Small intestine (tissue), 7 donors: ENCODE data around the gene ASIC2. TPM values are rescaled to one million over a fixed set of nuclear protein-coding genes. Genes with fewer than 3 reads are reported as not detected.

Experiments used
- DNase-seq, 2 donors: peaks; one replicate each; pipeline versions ENCODE4 v3.0.0 to v3.0.0-alpha.2; 2013
- FAIRE-seq: peaks from 2 replicates; lab custom pipeline; 2012; peaks lifted over from hg19 to GRCh38; lab: Jason Lieb, UNC
- H3K27ac ChIP-seq, 3 donors: one replicate each; pipeline ENCODE4 v1.5.1; 2013; ENCODE audit warnings: low read length in 2 of 3, mild to moderate bottlenecking in 2 of 3, control low read depth in 1 of 3, inconsistent platforms in 1 of 3, low read depth in 1 of 3, moderate library complexity in 1 of 3
- H3K27me3 ChIP-seq, 3 donors: one replicate each; pipeline ENCODE4 v1.6.1; 2013; ENCODE audit warnings: low read length in 3 of 3, inconsistent platforms in 1 of 3; ENCODE audit not compliant: control insufficient read depth in 3 of 3, insufficient read depth in 3 of 3
- H3K36me3 ChIP-seq, 3 donors: one replicate each; pipeline ENCODE4 v1.6.1; 2013; ENCODE audit warnings: low read length in 3 of 3, inconsistent platforms in 1 of 3, low read depth in 1 of 3, mild to moderate bottlenecking in 1 of 3, moderate library complexity in 1 of 3; ENCODE audit not compliant: control insufficient read depth in 3 of 3, insufficient read depth in 2 of 3
- H3K4me1 ChIP-seq, 3 donors: one replicate each; pipeline ENCODE4 v1.6.1; 2013; ENCODE audit warnings: low read length in 2 of 3, inconsistent platforms in 1 of 3, low read depth in 1 of 3, mild to moderate bottlenecking in 1 of 3, moderate library complexity in 1 of 3; ENCODE audit not compliant: control insufficient read depth in 3 of 3, insufficient read depth in 2 of 3
- H3K4me3 ChIP-seq, 3 donors: one replicate each; pipeline ENCODE4 v1.5.1; 2013; ENCODE audit warnings: low read length in 3 of 3, control low read depth in 1 of 3, inconsistent platforms in 1 of 3, low read depth in 1 of 3, mild to moderate bottlenecking in 1 of 3, moderate library complexity in 1 of 3
- H3K9me3 ChIP-seq, 2 donors: one replicate each; pipeline ENCODE4 v1.6.1; 2013; ENCODE audit warnings: low read depth in 1 of 2, low read length in 1 of 2; ENCODE audit not compliant: control insufficient read depth in 2 of 2, insufficient read depth in 1 of 2
- WGBS, 3 donors: extraction: QIAGEN DNeasy Blood & Tissue Kit; methylation state at CpG; one replicate each; pipeline ENCODE4 v1.1.7; 2013; 5-methylcytosine and 5-hydroxymethylcytosine counted together
- polyA plus RNA-seq, 4 donors: library from polyadenylated mRNA; stranded (reverse) in 3 of 4; unstranded in 1 of 4; fragments of 200-250 nt in 3 of 4; fragments of 120-200 nt in 1 of 4; gene quantifications; one replicate each; pipeline versions ENCODE4 v1.2.1 to v1.2.3, GENCODE V29; 2013
- donor health status: healthy with polysubstance abuse.
- donor health status: control.
- donor health status: control.
- donor health status: Bipolar disorder and iron deficiency.
- donor health status: healthy.

The ASIC2 gene
- polyA plus RNA-seq, 4 donors, result 1.5 to 14.4 TPM; not detected in 2

DNA sequence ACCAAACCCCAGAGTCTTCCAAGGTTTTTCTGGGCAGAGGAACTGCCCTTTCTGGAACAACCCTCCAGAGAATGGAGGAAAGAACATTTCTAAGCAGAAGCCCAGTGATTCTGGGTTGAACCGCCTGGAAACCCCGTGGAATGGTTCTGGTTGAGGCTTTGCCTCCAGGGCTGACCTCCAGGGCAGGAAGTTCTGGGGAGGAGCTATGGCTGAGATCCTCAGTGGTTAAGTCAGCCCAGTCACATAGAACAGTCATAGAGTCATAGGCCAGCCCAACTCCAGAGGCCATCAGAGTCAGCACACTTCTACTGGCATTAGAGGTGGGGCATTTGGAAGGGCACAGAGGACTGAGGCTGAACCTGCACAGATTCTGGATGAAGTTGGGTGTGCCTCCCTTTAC, 235.5 kb downstream of the ASIC2 start:
- DNase-seq, result no peak
- WGBS, 3 donors, result 84 to 95% (median 88%) methylated on average over 2 of the region's 2 CpGs

DNA sequence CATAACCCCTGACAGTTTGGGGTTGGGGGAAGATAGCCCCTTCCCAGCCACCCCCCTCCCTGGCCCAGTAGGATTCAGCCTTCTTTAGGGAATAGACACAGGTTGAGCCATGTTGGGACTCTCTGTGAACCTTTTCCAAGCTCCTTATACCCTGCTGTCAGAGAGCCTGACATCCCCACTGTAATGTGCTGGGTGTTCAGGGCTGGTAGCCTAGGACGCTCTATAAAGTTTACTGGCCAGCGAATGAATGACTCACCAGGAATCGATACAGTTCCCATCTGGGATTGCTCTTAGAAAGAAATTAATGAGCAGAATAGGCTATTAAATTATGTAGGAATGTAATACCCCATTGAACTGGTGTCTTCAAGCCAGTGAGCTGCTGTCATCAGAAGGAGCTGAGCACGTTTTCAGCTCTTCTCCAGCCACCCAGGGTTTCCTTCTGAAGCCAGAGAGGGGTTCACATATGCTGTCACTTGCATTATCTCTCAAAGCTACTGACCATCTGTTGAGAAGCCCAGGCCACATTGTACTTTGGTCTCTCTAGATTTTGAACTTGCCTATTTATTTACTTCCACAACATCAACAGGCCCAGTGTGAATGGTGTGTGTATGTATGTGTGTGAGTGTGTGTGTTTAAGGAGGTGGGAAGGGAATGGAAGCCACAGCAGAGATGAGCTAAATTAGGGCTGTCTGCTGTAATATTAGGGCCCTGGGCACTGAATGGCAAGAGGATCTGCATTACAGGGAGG, 236.5 kb downstream of the ASIC2 start:
- FAIRE-seq (no peak), DNase-seq (peak; percentile 16 to 38)
- no peaks in the 10 kb centered on the region for H3K9me3 ChIP-seq
- no peak overlapping the region for H3K27ac ChIP-seq
- no peaks in the 10 kb centered on the region for H3K27me3 ChIP-seq
- H3K4me1 ChIP-seq, result no peaks in the 10 kb centered on the region
- H3K4me3 ChIP-seq, result no peak overlapping the region
- no peaks in the 10 kb centered on the region for H3K36me3 ChIP-seq
- 72 to 87% (median 85%) methylated on average over 4 of the region's 4 CpGs for WGBS, 3 donors

More for the DNA sequence above, 235.5 kb downstream of the ASIC2 start:
- no peaks in the 10 kb centered on the region for H3K27me3 ChIP-seq
- H3K9me3 ChIP-seq, result no peaks in the 10 kb centered on the region
- no peaks in the 10 kb centered on the region for H3K4me1 ChIP-seq
- FAIRE-seq, result no peak
- H3K27ac ChIP-seq, result no peak overlapping the region
- no peaks in the 10 kb centered on the region for H3K36me3 ChIP-seq
- H3K4me3 ChIP-seq, result no peak overlapping the region

DNA sequence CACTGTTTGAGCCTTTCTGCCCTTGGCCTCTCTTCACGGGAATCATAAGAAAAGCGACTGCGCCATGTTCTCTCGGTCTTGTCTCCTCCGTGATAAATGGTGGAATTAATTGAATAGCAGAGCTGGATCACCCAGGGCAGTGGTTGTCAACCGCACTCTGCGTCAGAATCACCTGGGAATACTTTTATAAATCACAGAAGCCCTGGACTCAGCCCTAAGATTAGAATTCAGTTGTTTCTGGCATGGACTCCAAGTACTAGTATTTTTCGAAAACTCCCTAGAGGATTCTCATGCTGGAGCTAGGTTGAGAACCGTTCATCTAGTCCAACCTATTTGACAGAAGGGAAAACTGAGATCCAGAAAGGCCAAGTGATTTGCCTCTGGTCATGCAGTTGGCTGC, 237.3 kb downstream of the ASIC2 start:
- Histone ChIP-seq H3K36me3 (no peaks in the 10 kb centered on the region), H3K4me3 (no peak overlapping the region), H3K27ac (no peak overlapping the region), H3K4me1 (no peaks in the 10 kb centered on the region), H3K27me3 (no peaks in the 10 kb centered on the region), H3K9me3 (no peaks in the 10 kb centered on the region)
- WGBS, 3 donors, result 87 to 95% (median 92%) methylated on average over 9 of the region's 9 CpGs
- FAIRE-seq (no peak), DNase-seq (no peak)

DNA sequence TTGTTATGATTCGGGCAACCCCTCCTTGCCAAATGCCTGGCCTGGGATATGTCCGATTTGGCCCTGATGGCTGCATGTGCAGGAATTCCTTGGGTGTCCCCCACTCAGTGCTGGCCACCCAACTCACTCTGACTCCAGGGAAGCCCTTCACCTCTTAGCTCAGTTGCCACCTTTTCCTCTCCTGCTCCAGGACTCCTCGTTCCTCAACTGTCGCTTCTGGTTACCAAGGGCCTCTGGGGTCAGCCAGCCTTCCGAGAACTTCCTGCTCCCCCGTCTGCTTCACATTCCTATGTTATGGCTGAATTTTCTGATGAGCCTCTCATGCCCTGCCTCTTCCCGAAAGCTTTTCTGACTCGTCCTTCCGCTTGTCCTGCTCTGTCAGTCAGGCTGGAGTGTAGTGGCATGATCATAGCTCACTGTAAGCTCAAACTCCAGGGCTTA, 237.9 kb downstream of the ASIC2 start:
- 68 to 90% (median 83%) methylated on average over 9 of the region's 9 CpGs for WGBS, 3 donors
- no peaks in the 10 kb centered on the region for H3K36me3 ChIP-seq
- DNase-seq, result no peak
- H3K9me3 ChIP-seq, result no peaks in the 10 kb centered on the region
- no peaks in the 10 kb centered on the region for H3K27me3 ChIP-seq
- H3K4me3 ChIP-seq, result no peak overlapping the region
- no peaks in the 10 kb centered on the region for H3K4me1 ChIP-seq
- no peak for FAIRE-seq
- H3K27ac ChIP-seq, result no peak overlapping the region

DNA sequence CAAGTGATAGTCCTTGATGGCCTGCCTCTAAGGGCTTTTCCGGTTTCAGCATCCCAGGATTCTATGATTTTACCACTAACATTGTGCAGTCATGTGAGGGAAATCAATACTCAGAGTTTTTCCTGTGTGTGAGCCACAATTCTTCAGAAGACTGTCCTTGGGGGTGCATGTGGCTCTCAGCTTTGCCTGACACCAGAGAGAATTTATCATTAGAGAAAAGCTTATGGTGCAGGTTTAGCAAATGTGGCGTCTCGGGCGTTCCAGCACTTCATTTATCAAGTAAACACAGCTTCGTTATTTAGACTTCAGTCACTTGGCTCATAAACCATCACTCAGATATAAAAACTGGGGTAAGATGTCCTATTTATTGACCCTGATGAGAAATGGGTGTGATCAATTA, 238.7 kb downstream of the ASIC2 start:
- 71 to 78% (median 77%) methylated on average over 5 of the region's 5 CpGs for WGBS, 3 donors
- Histone ChIP-seq H3K27me3 (no peaks in the 10 kb centered on the region), H3K9me3 (no peaks in the 10 kb centered on the region), H3K27ac (no peak overlapping the region), H3K4me1 (no peaks in the 10 kb centered on the region), H3K36me3 (no peaks in the 10 kb centered on the region), H3K4me3 (no peak overlapping the region)
- no peak for FAIRE-seq
- DNase-seq, result no peak

DNA sequence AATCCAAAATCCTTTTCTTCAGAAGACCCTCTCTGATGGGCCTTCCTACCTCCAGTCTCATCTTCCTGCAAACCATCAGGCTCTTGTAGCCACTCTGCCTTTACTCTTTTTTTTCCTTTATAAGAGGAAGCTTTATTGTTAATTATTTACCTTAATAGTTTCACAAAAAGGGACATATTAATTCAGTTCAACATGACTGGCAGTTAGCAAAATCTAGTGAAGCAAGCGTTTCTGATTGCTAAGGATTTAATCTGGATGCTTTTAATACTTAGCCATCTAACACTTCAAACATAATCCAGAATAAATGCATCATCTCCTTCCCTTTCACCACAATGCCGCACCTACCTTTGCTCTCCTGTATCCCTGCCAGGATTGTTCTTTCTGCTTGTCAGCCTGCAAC, 239.4 kb downstream of the ASIC2 start:
- Histone ChIP-seq H3K9me3 (no peaks in the 10 kb centered on the region), H3K27ac (no peak overlapping the region), H3K4me3 (no peak overlapping the region), H3K36me3 (no peaks in the 10 kb centered on the region), H3K4me1 (no peaks in the 10 kb centered on the region), H3K27me3 (no peaks in the 10 kb centered on the region)
- DNase-seq, result no peak
- FAIRE-seq, result no peak
- WGBS, 3 donors, result 30 to 55% (median 52%) methylated on average over 2 of the region's 2 CpGs

DNA sequence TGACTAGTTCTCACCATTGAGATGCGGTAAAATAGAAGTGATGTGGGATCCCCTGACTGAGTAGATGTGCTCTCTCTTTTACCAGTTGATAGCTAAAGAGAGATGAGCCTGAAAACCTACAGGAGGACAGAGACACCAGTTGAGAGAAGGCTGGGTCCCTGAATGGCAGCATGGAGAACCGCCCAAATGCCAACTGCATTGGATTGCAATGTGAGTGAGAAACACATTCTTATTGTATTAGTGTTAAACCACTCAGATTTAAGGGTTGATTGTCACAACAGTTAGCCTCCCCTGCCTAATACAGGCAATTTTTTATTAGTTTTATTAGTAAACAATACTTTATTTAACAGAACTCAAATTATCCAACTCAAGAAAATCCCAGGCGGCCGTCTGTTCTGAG, 240.2 kb downstream of the ASIC2 start:
- Histone ChIP-seq H3K4me1 (no peaks in the 10 kb centered on the region), H3K4me3 (no peak overlapping the region), H3K27ac (no peak overlapping the region), H3K9me3 (no peaks in the 10 kb centered on the region), H3K36me3 (no peaks in the 10 kb centered on the region), H3K27me3 (no peaks in the 10 kb centered on the region)
- FAIRE-seq (no peak), DNase-seq (no peak)
- 88 to 95% (median 93%) methylated on average over 4 of the region's 4 CpGs for WGBS, 3 donors

DNA sequence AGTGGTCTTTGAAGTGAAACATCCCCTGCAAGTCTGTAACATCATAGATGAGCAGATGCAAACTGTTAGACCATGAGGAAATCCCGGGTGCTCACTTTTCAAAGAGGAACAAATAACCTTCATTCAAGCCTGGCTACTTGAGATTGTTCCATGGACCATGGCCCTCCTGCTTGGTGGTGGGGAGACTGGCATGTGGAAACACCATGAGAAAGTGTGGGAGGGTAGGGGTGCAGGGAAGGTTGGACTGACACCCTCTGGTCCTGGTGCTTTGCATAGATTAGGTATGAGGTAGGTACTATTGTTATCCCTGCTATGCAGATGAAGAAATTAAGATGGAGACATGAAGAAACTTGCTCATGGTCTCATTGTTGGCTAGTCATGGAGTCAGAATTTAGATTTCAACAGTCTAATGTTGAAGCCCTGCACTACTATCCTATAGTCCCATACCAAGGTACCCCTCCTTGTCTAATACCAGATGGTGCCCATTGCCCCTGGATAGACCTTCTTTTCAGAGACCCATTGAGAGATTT, 242.4 kb downstream of the ASIC2 start:
- Histone ChIP-seq H3K4me1 (no peaks in the 10 kb centered on the region), H3K36me3 (no peaks in the 10 kb centered on the region), H3K4me3 (no peak overlapping the region), H3K27me3 (no peaks in the 10 kb centered on the region), H3K9me3 (no peaks in the 10 kb centered on the region), H3K27ac (no peak overlapping the region)
- no peak for FAIRE-seq
- WGBS, 3 donors, result 56 to 83% (median 83%) methylated on average over 1 of the region's 1 CpG
- DNase-seq, result no peak
